ENCODE measurements around the gene ZP3.
A peak's percentile ranks its signal among the peaks of the same experiment; 100 is the strongest.
"Not testable (repeated sequence)": the region's sequence is repeated elsewhere in the genome, so short reads cannot be mapped to it uniquely, and the experiment has no call there.

Gene ZP3

DNA sequence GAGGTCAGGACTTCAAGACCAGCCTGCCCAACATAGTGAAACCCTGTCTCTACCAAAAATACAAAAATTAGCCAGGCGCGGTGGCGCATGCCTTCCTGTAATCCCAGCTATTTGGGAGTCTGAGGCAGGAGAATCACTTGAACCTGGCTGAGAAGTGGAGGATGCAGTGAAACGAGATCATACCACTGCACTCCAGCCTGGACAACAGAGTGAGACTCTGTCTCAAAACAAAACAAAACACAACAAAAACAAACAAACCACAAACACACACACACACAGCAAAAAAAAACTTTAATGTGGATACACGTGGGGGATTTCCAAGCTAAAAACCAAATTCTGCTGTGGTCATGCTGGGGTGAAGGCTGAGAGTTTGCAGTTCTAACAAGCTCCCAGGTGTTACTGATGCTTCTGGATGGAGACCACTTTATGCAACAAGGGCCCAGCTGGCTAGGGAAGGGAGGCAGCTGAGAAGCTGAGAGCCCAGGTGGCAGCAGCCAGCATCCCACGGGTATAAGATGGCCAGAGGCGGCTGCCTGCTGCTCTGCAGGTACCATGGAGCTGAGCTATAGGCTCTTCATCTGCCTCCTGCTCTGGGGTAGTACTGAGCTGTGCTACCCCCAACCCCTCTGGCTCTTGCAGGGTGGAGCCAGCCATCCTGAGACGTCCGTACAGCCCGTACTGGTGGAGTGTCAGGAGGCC, at the start of gene ZP3:
ZP3 (plus strand) TSS at position 538 of the 699 bp plus-strand sequence; CDS start at position 553, 15 bp downstream.
- DNase-seq (ENCODE audit: low read depth) = no peak

DNA sequence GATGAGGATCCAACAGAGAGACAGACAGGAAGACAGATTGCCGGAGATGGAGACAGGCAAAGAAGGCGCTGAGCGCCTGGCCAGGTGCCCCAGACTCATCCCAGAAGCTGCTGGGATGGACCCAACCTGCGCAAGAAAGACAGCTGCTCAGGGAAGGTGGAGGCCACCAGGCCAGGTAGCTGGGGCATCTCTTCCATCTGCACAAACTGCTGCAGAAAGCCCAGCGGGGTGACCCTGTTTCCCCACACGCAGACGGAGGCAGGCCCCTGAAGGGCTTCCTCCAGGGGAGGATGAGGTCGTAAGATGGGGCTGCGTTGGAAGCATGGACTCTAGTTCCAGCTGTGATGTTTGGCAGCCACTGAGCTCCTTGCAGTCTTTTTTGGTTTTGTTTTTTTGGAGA, 49.5 kb upstream of the ZP3 start:
- no peak for DNase-seq (ENCODE audit: low read depth)

DNA sequence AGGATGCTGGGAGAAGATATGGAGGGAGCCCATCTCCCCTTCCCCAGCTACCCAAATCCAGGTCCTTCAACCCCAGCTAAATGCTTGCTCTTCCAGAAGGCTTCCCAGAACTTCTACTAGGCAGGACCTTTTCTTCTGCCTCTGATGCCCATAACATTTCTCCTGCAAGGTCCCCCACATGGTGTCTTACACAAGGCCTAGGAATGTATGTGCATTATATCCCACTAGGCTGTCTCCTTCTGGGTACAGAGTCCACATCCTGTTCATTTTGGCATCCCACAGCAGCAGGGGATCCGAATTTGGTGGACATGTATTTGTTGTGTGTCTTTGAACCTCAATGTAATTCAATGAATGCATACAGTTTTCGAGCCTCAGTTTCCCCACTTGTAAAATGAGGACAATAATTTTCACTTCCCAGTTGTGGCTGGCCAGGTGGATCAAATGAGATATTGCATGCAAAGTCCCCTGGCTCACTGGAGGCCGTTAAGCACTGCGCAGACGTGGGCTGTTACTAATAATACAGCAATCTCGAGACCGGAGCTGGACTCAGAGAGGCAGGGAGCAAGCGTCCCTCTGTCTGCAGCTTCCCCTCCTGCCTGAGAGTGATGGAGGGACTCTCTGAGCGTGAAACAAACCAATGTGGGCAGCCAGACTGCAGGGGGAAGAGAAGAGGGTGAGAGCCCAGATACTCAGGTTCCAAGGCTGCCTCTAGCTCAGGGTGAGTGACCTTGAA, 47.4 kb upstream of the ZP3 start:
- DNase-seq (ENCODE audit: low read depth) = no peak

DNA sequence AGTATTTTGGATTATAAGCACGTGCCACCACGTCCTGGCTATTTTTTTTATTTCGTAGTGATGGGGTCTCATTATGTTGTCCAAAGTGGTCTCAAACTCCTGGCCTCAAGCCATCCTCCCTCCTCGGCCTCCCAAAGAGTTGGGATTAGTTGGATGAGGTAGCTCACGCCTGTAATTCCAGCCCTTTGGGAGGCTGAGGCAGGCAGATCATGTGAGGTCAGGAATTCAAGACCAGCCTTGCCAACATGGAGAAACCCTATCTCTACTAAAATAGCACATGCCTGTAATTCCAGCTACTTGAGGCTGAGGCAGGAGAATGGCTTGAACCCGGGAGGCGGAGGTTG, 44.2 kb upstream of the ZP3 start:
- DNase-seq (ENCODE audit: low read depth) = no peak

DNA sequence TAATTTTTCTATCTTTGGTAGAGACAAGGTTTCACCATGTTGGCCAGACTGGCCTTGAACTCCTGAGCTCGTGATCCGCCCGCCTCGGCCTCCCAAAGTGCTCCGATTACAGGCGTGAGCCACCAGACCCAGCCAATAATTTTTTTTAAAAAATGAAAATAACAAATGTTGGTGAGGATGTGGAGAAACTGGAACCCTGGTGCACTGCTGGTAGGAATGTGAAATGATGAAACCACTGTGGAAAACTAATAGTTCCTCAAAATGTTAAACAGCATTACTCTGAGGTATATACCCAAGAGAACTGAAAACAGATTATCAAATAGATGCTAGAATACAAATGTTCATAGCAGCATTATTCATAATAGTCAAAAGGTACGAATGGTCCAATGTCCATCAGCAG, 42.9 kb upstream of the ZP3 start:
- DNase-seq (ENCODE audit: low read depth) = no peak

DNA sequence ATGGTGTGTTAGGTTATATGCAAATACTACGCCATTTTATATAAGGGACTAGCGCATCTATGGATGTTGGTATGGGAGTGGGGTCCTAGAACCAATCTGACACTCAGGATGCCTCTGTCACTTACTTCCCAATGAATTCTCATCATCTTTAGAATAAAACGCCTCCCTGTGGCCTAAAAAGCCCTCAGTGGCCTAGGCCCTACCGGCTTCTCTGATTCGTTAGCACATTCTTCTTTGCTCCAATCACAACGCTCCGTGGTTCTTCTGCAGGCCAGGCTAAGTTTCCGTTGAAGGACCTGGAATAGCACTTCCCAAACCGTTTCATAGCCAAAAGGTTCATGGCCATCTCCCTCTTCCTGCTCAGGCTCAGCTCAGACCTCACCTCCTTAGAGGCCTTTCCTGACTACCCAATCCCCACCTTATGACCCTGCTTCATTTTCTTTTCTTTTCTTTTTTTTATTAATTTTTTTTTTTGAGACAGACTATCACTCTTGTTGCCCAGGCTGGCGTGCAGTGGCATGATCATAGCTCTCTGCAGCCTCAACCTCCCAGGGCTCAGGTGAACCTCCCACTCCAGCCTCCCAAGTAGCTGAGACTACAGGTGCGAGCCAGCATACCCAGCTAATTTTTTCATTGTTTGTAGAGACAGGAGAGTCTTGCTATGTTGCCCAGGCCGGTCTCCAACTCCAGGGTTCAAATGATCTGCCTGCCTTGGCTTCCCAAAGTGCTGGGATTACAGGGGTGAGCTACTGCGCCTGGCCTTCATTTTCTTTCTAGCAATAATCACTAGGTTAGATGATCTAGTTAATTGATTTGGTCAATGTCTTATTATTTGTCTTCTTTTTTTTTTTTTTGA, 41.4 kb upstream of the ZP3 start:
- DNase-seq (ENCODE audit: low read depth) = no peak

DNA sequence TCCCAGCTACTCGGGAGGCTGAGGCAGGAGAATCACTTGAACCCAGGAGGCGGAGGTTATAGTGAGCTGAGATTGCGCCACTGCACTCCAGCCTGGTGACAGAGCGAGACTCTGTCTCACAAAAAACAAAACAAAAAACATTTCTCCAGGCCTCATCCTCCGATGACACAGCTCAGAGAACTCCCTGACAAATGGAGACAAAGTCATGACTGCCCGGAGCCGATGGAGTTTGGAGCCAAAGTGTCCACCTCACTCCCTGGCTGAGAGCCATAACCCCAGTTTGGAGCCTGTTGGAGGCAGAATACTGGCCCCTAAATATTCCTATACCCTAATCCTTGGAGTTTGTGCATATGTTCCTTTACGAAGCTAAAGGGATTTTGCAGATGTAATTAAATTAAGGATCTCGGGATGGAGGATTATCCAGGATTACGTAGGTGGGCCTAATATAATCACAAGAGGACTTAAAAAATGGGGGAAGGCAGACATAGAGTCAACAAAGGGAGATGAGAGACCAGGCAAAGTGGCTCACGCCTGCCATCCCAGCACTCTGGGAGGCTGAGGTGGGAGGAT, 38.0 kb upstream of the ZP3 start:
- DNase-seq (ENCODE audit: low read depth) = no peak

DNA sequence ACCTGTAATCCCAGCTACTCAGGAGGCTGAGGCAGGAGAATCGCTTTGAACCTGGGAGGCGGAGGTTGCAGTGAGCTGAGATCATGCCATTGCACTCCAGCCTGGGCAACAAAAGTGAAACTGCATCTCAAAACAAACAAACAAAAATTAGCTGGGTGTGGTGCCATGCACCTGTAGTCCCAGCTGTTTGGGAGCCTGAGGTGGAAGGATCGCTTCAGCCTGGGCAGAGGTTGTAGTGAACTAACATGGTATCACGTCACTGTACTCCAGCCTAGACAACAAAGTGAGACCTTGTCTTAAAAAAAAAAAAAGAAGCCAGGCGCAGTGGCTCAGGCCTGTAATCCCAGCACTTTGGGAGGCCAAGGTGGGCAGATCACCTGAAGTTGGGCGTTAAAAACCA, 37.0 kb upstream of the ZP3 start:
- DNase-seq (ENCODE audit: low read depth) = not testable (repeated sequence)

DNA sequence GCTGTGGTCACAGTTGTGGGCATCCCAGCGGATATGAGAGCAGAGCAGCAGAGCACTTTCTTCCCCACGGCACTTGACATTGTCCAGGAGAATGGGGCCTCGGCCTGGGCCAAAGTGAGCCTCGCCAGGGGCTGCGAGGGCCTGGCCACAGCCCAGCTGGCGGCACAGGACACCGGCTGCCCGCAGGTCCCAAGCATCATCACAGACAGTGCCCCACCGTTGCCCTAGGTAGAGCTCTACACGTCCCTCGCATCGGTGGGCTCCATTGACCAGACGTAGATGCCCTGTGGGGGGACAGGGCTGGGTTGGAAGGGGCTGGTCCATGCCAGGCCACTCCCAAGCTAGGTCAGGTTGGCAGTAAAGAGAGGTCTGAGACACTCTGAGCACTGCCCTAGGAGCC, 34.7 kb upstream of the ZP3 start:
- no peak for DNase-seq (ENCODE audit: low read depth)

DNA sequence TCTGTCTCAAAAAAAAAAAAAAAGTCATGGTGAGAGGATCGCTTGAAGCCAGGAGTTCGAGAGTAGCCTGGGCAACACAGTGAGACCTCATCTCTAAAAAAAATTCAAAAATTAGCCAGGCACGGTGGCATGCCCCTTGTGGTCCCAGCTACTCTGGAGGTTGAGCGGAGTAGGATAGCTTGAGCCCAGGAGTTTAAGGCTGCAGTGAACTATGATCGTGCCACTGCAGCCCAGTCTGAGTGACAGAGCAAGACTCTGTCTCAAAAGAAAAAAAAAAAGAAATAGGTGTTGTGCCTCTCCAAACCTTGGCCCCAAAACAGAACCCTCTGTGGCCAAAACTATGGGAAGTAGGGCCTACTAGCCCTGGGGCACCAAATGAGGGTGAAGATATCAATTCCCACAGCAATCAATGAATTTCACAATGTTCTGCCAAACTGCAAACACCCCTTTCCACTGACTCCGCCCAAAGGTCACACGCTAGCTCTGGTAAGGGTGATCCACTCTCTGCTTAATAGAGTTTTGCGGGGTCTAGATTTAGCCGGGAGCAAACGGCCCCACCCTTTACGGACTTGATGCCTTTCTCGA, 32.1 kb upstream of the ZP3 start:
- DNase-seq (ENCODE audit: low read depth) = no peak

DNA sequence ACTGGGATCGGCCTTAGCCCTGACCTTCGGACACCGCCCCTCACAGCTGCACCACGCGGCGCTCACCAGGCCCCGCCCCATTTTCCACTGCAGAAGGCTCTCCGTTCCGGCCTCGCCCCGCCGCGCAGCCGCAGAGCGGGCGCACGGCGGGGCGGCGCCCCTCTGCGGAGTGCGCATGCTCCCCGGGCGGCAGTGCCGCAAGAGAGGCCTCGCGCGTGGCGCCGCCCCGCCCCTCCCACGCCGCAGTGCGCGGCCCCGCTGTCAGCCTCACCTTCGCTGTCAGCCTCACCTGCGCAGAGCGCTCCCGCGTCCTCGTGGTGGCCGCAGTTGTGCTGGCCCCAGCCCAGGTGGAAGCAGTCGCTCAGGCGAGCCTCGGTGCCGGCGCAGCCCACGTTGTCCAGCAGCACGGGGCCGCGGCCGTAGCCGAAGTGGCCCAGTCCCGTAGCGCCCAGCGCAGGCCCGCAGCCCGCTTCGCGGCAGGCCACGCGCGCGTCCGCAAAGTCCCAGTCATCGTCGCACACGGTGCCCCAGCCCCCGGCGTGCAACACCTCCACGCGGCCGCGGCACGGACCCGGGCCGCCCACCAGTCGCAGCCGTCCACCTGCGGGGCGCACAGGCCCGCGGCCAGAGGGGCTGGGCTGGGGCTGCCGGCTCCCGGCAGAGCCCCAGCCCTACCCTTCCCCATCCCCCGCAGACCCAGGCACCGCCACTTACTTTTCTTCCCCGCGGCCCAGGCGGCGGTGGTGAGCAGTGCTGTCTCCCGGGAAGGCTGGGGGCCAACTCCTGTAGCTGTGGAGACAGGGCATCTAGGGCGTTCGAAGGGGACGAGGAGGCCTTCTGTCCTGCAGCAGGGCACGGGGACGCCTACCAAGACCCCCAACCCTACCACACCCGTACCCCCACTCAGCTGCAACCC, 31.4 kb upstream of the ZP3 start:
- peak; percentile 81 for DNase-seq (ENCODE audit: low read depth)

DNA sequence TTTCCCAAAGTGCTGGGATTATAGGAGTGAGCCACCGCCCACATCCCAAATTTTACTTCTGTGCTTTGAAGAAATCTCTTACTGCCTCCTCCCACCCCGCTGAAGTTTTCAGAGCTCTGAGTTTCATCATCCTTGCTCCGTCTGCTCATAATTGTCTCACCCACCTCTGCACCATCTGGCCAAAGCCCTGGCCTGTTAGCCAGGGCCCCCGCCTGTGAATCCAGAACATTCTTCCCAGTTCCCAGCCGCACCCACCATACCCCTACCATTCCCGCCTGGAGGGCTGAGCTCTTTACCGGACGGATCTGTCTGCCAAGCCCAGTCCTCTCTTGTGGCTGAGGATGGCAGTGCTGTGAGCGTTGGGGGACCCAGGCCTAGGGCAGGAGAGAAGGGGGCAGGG, 29.8 kb upstream of the ZP3 start:
- DNase-seq (ENCODE audit: low read depth) = no peak

DNA sequence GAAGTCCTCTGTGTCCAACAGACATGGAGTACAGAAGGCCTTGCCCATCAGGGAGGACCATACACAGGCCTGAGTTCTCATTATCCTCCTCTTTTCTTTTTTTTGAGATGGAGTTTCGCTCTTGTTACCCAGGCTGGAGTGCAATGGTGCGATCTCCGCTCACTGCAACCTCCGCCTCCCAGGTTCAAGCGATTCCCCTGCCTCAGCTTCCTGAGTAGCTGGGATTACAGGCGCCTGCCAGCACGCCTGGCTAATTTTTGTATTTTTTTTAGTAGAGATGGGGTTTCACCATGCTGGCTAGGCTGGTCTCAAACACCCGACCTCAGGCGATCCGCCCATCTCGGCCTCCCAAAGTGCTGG, 29.2 kb upstream of the ZP3 start:
- not testable (repeated sequence) for DNase-seq (ENCODE audit: low read depth)

DNA sequence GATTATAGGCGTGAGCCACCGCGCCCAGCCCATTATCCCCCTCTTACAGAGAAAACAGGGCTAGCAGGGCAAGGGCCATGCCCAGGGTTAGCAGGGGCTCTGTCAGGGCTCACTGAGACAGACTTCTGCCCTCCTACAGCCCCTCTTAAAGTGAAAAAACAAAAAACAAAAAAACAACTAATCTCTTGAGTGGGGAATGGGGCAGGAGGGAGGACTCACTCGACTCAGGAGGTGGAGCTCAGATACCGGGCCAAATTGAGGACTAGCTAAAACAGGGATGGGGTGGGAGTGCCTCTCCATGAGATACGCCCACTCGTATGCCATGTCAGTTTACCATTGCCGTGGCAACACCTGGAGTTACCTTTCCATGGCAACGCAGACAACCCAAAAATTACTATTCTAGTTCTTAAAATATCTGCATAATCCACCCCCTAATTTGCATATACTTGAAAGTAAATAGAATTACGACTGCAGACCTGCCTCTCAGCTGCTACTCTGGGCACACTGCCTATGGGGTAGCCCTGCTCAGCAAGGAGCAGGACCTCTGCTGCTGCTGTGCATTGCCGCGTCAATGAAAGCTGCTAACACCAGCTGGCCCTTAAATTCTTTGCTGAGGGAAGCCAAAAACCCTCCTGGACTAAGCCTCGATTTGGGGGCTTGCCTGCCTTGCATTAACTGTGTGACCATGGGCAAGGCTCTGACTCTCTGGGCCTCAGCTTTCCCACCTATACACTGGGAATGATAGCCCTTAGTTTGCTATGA, 28.6 kb upstream of the ZP3 start:
- DNase-seq (ENCODE audit: low read depth) = no peak

DNA sequence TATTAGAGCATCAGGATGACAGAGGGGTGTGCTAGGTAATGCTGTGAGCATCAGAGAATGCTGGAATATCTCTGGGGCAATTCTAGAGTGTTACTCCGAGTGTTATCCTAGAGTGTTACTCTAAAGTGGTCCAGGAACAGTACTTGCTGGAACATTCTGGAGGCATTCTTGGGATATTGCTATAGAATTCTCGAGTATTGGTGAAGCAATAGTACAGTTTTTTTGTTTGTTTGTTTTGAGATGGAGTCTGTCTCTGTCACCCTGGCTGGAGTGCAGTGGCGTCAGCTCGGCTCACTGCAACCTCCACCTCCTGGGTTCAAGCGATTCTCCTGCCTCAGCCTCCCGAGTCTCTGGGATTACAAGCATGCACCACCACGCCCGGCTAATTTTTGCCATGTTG, 27.9 kb upstream of the ZP3 start:
- DNase-seq (ENCODE audit: low read depth) = no peak

DNA sequence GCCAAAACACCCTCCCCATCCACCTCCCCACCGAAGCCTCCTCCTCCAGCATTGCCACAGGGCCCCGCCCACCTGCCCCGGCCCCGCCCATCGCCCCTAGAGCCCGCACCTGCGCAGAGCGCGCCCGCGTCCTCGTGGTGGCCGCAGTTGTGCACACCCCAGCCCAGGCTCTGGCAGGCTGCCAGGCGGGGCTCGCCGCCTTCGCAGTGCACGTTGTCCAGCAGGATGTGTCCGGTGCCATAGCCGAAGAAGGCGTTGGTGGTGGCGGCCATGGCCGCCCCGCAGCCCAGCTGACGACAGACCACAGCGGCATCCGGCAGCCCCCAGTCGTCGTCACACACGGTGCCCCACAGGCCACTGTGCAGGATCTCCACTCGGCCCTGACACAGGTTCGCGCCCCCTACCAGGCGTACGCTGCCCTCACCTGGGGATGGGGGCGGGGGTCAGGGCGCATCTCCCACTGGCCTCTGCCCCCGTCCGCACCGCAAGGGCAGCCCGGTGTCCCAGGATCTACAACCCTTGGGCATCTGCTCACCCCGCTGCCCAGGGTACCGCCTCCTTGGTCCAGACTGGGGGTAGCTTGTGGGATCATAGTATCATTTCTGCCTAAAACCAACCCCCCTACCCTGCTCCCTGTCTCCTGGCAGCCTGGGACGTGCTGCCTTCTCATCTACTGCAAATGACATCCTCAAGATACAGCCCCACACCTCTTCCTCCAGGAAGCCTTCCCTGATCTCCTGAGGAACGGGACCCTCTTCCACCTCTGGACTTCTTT, 27.2 kb upstream of the ZP3 start:
- DNase-seq (ENCODE audit: low read depth) = peak; percentile 63

DNA sequence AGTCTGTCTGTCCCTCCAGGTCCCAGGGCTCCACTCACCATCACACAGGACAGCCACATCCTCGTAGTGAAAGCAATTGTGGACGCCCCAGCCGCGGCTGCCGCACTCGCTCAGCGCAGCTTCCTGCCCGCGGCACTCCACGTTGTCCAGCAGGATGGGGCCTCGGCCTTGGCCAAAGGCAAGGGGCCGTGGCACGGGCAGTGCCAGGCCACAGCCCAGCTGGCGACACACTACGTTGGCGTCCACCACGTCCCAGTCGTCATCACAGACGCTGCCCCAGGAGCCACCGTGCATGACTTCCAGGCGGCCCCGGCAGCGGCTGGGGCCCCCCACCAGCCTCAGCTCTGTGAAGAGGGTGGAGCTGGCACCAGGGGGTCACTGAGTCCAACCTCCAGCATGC, 24.5 kb upstream of the ZP3 start:
- no peak for DNase-seq (ENCODE audit: low read depth)

DNA sequence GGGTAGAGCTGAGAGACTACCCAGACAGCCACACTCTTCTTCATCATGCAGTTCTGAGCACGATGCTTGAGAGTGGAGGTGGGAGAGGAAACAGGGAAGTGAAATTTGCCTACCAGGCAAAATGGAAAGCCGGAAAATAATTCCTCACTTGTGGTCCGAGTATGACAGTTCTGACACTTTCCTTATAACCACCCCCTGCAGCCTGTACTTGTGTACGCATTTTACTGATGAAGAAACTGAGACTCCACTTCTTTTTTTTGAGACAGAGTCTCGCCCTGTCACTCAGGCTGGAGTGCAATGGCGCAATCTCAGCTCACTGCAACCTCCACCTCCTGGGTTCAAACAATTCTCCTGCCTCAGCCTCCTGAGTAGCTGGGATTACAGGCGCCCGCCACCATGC, 21.7 kb upstream of the ZP3 start:
- DNase-seq (ENCODE audit: low read depth) = not testable (repeated sequence)

DNA sequence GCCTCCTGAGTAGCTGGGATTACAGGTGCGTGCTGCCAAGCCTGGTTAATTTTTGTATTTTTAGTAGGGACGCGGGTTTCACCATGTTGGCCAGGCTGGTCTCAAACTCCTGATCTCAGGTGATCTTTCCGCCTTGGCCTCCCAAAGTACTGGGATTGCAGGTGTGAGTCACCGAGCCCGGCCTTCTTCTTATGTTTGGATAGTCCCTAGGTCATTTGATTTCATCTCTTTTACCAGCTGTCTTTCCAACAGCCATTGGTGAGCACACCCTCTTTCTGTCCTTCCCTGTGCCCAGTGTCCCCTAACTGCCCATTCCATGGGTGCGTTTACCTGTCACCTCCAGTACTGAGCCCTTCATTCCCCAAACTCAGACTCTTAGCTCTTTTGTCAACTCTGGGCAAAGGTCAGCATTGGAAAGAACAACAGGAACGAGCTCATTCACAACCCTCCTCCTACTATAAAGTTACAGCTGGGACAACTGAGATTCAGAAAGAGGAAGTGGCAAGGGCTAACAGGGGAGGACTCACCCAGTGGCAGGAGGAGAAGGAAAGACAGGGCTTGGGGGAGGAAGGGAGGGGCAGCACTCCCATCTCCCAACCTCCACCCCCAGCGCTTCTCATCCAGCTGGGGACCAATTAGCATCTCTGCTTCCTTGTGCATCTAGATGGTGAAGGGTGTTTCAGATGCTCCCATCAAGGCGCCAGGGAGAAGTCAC, 20.8 kb upstream of the ZP3 start:
- DNase-seq (ENCODE audit: low read depth) = no peak

Data from activated gamma-delta T cell treated with anti-CD3 and anti-CD28 coated beads, Interleukin-2, amount 50 U/mL, for 16 hours (primary cell).